ENCODE results near the gene PTPN13.

PTPN13 gene, protein sequence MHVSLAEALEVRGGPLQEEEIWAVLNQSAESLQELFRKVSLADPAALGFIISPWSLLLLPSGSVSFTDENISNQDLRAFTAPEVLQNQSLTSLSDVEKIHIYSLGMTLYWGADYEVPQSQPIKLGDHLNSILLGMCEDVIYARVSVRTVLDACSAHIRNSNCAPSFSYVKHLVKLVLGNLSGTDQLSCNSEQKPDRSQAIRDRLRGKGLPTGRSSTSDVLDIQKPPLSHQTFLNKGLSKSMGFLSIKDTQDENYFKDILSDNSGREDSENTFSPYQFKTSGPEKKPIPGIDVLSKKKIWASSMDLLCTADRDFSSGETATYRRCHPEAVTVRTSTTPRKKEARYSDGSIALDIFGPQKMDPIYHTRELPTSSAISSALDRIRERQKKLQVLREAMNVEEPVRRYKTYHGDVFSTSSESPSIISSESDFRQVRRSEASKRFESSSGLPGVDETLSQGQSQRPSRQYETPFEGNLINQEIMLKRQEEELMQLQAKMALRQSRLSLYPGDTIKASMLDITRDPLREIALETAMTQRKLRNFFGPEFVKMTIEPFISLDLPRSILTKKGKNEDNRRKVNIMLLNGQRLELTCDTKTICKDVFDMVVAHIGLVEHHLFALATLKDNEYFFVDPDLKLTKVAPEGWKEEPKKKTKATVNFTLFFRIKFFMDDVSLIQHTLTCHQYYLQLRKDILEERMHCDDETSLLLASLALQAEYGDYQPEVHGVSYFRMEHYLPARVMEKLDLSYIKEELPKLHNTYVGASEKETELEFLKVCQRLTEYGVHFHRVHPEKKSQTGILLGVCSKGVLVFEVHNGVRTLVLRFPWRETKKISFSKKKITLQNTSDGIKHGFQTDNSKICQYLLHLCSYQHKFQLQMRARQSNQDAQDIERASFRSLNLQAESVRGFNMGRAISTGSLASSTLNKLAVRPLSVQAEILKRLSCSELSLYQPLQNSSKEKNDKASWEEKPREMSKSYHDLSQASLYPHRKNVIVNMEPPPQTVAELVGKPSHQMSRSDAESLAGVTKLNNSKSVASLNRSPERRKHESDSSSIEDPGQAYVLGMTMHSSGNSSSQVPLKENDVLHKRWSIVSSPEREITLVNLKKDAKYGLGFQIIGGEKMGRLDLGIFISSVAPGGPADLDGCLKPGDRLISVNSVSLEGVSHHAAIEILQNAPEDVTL (N-terminal part only)

DNA sequence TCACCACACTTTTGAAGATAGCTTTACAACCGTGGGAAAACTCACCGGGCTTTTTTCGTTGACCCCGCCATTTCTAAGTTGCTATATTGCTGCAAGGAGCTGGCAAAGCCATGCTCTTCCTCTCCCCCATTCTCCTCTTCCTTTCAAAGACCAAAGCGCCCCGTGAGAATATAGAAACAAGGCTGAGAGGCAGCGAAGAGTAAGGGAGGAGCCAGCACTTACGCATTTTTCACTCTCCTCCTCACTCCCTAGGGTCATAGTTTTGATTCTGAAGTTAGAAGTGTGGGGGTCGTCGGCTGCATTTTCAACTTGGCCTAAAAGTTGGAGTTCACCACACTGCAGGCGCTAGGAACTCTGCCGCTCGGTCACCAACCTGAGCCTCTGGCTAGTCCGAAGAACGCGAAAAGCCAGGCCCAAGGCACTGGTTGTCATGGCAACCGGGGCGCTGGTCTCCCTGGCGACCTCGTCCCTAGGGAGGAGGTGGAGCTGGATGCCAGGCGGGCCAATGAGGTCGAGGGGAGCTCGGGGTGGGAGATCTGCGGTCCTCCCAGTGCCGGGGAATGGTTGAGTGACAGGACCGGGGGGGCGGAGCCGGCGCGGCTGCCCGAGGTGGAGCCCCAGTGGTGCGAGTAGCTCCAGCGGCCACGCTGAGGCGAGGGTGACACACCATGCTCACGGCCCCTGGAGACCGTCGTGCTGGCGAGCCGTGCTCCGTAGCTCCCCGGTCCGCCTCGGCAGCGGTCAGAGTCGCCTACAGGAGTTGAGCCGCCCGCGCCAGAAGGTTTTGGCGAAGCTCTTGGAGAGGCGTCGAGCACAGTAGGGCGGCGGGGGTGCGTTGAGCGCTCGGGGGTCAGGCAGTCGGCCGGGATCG, at the start of gene PTPN13:
Gene PTPN13, plus strand, starts transcription at position 628 of the 871 bp plus-strand sequence. CDS start 40,942 bp downstream, outside the sequence.
- peak; percentile 36 to 54 for DNase-seq (ENCODE audit: low read depth in 2 of 2)

DNA sequence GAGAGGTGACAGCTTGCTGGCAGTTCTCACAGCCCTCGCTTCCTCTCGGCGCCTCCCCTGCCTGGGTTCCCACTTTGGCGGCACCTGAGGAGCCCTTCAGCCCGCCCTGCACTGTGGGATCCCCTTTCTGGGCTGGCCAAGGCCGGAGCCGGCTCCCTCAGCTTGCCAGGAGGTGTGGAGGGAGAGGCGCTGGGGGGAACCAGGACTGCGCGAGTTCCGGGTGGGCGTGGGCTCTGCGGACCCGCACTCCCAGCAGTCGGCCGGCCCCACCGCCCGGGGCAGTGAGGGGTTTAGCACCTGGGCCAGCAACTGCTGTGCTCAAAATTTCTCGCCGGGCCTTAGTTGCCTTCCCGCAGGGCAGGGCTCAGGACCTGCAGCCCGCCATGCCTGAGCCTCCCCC, 47.0 kb upstream of the PTPN13 start:
- no peak for DNase-seq (ENCODE audit: low read depth in 2 of 2)

DNA sequence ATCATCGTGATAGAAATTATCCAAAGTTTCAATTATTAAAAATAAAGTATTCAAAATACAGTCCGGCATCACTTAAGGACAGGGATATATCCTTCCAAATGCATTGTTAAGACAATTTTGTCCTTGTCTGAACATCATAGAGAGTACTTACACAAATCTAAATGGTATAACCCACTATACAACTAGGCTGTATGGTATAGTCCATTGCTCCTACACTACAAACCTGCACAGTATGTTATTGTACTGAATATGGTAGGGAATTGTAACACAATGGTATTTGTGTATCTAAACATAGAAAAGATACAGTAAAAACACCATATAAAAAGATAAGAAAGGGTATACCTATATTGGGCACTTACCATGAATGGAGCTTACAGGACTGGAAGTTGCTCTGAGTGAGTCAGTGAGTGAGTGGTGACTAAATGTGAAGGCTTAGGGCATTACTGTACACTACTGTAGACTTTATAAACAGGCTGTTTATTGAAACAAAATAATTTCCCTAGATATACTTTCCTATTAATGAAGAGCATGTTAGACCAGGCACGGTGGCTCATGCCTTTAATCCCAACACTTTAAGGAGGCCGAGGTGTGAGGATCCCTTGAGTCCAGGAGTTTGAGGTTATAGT, 44.8 kb upstream of the PTPN13 start:
- DNase-seq (ENCODE audit: low read depth in 2 of 2) = no peak

DNA sequence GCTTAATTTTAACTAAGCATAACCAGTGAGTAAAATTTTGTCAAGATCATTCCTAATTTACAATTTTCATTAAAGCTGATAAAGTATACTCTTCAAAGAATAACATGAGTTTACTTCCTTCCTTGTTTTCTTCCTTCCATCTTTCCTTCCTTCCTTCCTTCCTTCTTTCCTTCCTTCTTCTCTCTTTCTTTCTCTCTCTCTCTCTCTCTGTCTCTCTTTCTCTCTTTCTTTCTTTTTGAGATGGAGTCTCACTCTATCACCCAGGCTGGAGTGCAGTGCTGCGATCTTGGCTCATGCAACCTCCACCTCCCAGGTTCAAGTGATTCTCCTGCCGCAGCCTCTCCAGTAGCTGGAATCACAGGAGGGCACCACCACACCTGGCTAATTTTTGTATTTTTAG, 42.7 kb upstream of the PTPN13 start:
- no peak for DNase-seq (ENCODE audit: low read depth in 2 of 2)

DNA sequence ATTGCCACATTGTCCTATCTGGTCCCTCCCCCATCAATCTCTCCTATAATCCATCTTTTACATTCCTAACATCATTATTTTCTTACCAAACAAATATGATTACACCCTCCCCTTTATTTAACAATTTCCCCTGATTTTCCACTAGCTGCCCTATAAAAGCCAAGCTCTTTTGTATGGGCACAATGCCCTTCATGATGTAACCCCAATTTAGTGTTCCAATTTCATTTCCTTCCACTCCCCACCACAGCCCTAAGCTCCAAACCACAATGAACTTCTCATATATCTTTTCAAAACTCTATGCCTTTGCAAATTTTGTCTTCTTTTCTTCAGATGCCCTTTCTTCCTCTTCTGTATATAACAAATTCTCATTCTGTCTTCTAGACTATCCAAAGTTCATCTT, 39.5 kb upstream of the PTPN13 start:
- DNase-seq (ENCODE audit: low read depth in 2 of 2) = no peak

DNA sequence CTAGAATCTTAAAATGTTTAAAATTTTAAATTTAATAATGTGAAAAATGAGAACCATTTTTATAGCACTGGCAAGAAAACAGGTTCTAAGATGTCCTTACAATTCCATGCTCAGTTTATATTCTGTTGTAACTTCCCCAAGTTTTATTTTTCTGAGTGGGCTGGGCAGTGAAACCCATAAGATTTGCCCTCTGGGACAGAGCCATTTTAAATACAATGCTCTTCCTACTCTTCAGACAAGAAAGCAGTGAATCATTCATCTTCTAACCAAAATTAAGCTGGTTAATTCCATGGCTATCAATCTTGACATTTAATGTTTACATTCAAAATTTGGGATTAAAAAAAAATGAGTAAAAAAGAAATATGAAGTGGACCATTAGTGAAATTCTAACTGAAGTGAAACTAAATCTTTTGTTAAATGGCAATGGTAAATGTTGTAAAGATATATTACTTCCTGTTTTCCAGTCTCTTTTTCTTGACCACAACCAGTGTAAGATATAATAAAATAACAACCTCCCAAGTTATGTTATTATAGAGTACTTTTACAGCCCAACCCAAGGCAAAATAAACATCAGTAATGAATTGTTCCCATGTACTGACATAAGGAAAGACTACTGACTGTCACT, 37.2 kb upstream of the PTPN13 start:
- DNase-seq (ENCODE audit: low read depth in 2 of 2) = no peak

DNA sequence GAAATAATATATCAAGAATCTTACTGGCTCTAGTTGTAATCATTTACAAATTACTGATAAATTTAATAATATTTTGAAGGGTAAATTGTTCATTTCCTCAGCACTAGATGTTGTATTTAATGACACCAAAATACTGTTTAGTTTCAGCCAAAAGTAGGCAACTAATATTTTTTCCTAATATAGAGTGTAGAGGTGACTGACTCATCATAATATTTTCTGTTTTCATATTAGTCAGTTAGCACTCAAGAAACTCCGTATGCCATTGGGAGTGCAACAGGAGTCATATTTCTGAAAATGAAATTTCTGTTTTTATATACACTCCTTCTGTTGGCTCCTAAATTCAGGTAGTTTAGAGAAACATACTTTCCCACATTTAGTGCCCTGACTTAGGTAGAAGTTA, 36.6 kb upstream of the PTPN13 start:
- no peak for DNase-seq (ENCODE audit: low read depth in 2 of 2)

DNA sequence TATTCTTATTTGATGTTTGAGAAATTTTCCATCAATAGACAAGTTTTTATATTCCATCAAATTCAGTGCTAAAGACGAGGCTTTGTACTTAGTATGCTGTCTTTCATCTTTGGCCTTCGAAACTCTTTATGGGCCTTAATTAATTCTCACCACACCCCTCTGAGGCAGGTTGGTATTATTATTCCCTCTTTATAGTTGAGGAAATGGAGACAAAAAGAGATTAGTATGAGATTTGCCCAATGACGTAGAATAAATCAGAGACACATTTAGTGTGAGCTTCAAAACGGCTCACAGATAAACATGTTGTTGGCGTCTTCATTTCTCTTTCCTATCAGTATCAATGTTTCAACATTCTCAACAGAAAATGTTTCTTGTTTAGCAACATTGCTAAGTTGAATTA, 35.9 kb upstream of the PTPN13 start:
- no peak for DNase-seq (ENCODE audit: low read depth in 2 of 2)

DNA sequence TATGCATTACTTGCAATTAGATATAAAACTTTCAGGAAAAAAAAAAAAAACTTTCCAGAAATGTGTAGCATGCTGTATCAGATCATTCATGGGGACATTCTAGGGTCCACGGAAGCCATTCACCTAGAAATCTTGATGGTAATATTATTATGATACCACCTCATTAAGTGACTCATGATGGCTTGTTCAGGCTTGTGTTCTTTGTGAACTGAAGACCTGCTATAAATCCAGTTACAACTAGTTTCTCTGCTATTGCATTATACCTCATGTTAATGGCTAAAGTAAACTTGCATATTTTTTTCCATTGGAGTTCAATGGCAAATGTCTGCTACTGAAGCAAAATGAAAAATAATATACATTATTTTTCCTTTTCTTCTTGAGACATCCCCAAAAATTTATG, 35.3 kb upstream of the PTPN13 start:
- no peak for DNase-seq (ENCODE audit: low read depth in 2 of 2)

DNA sequence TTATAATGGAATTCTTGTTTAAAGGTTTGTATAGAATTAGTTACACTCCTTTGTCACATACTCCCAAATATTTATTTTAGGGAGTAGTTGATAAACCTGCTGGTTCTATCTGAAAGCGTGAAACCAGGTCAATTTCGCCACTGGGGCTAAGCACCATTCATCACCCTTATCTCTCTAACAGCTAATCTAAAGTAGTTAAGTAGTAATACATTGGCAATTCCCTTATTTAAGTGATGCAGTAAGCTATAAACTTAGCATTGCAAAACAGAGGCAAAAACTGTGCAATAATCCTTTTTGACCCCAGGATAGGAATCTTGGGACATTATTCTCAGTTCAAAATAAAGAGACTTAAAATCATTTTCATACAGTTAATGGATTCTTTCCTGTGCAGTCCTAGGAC, 33.7 kb upstream of the PTPN13 start:
- DNase-seq (ENCODE audit: low read depth in 2 of 2) = no peak

DNA sequence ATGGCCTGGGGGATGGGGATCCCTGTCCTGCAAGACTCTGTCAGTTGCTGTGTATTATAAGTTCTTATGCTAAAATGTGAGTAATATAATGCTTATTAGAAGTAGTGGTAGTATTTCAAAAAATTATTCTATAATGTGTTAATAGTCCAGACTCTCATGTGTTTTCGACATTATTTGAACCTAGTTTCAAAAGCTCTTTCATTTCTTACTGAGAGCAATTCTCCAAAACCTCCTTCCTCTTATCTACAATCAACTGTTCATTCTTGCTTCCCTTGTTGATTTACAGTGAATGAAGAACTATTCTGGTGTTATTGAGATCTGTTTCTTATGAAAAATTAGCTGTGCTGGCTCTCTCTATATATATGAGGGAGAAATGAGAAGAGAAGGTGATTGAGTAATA, 32.9 kb upstream of the PTPN13 start:
- no peak for DNase-seq (ENCODE audit: low read depth in 2 of 2)

DNA sequence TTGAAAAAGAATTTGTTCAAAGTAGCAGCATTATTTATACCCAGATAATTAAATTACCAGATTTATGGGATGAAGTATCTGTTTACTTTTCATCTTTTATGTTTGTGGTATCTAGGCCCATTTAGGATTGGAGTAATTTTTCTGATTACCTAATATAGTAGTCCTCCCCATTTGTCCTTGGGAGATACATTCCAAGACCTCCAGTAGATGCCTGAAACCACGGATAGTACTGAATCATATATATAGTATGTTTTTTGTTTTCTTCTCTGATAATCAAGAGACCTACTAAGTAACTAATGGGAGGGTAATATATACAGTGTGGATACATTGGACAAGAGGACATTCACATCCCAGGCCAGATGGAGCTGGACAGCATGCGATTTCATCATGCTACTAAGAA, 30.7 kb upstream of the PTPN13 start:
- DNase-seq (ENCODE audit: low read depth in 2 of 2) = no peak

DNA sequence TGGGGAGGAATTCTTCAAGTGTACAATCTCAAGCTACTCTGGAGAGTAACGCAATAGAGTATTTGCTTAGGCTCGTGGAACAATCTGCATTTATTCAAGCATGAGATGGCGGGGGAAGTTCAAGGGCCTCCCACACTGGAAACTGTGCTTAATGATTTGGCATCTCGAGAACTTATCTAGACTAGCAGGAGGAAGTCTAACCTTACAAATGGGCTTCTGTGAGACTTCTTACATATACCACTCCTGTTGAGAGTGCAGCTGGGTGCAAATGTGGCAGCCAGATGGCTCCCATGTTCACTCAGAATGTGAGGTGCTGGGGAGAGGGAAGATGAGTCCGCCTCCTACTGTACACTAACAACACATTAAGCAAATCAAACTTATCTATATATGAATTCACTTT, 29.3 kb upstream of the PTPN13 start:
- no peak for DNase-seq (ENCODE audit: low read depth in 2 of 2)

DNA sequence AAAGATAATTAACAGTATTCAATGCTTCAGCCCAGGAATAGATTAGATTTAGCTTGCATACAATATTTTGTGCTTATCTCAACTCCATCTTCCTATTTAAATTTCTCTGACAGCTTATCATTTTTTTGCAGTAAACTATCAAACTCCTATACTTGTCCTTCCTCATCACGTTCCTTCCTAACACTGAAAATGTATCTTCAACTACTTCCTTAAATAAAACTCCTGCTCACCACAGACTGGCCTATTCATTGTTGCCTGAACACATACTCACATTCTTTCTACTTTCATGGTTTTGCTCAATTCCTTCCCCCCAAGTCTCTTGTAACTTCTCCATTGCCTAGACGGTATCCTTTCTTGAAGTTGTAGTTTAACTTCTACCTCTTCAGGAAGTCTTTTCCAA, 28.5 kb upstream of the PTPN13 start:
- no peak for DNase-seq (ENCODE audit: low read depth in 2 of 2)

DNA sequence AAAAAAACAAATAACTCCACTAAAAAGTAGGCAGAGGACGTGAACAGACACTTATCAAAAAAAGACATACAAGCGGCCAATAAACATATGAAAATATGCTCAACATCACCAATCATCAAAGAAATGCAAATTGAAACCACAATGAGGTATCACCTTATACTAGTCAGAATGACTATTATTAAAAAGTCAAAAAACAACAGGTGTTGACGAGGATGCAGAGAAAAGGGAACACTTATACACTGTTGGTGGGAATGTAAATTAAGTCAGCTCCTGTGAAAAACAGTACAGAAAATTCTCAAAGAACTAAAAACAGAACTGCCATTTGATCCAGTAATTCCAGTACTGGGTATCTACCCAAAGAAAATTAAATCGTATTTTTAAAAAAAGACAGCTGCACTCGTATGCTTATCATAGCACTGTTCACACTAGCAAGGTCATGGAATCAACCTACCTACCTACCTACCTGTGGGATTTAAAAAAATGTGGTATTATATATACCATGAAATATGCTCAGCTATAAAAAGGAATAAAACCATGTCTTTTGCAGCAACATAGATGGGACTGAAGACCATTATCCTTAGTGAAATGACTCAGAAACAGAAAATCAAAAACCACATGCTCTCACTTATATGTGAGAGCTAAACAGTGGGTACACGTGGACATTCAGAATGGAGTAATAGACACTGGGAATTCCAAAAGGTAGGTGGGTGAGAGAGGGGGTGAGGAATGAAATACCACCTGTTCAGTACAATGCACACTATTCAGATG, 24.8 kb upstream of the PTPN13 start:
- DNase-seq (ENCODE audit: low read depth in 2 of 2) = no peak

DNA sequence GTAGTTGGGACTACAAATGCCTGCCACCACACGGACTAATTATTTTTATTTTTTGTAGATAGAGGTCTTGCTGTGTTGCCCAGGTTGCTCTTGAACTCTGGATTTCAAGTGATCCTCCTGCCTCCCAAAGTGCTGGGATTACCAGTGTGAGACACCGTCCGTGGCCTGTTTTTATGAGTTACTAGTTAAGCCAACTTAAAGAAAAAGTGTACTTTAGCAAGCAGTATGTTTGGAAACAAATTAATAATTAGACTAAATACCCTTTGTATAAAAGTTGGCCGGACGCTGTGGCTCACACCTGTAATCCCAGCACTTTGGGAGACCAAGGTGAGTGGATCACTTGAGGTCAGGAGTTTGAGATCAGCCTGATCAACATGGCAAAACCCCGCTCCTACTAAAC, 14.2 kb upstream of the PTPN13 start:
- DNase-seq (ENCODE audit: low read depth in 2 of 2) = no peak

DNA sequence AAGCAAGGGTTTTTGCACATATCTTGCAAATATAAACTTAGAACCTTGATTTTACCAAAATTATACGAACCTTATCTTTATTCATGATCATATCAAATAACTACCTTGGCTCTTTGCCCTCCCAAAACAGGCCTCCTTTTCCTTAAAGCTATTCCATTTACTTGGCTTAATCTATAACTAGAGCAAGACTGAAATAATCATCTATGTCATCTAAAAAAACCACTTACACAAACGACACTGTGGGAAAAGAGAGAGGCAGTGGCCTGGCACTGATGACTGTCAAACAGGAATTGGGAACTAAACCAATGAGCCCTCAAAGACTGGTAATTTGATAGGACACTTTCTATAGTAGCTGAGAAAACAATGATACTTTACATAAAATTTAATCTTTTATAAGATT, 11.7 kb upstream of the PTPN13 start:
- DNase-seq (ENCODE audit: low read depth in 2 of 2) = no peak

DNA sequence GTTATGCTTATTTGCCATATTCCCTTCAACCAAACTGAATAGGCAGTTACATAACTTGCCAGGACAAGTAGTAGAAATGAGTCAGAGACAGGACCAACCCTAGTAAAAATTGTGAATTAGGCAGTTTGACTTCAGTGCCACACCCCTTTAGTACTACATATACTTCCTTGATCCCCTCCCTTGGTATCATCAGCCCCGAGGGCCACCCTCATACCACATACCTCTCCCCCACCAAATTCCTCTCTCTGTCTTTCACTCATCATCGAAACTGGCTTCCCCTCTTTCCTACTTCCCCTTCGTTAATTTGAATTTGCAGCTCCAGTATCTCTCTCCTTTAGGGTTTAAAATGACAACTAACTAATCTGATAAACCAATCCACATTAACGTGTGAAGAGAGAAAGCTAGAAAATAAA, 7.9 kb upstream of the PTPN13 start:
- DNase-seq (ENCODE audit: low read depth in 2 of 2) = no peak

DNA sequence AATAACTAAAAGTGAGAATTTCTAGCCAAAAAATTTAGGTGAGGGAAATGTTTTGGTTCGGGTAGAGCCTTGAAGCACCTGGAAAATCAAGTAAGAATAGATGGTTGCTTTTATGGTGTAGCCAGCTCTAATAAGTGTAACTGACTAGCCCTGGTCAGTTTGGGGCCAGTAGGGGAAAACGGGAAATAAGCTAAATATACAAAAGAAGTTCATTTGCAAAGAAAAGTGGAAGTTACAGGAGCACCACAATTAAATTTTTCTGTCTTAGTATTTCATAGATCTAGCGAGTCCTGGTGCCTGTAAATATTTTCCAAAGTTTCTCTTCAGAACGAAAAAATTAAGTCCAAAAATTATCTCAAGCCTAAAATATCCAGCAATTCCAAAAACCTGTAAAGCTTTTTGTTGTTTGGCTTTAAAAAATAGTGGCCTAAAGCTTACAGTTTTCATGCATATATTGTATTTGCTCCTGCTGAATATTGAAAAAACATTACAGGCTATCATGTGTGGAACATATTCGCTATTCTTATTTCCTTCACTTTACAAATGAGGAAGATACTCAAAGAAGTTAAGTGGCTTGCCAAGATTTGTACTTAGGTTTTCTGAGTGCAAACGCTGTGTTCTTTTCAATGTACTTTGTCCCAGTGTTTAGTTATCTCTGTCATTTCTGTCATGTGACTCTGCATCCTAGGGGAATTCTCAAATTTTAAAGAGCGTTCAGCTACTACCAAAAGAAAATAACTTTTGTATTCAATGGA, 7.3 kb upstream of the PTPN13 start:
- DNase-seq (ENCODE audit: low read depth in 2 of 2) = no peak
